ENCODE results near the gene TNS3.

GRCh38 chr7:47621347-47621746 is 39.4 kb upstream of the TNS3 start:
- TF ChIP-seq CTCF (IDR thresholded peaks at IDR 0.05) (no peak), POLR2A (IDR thresholded peaks at IDR 0.05) (no peak)
